ENCODE results near the gene DEDD2.

DEDD2 gene

DNA sequence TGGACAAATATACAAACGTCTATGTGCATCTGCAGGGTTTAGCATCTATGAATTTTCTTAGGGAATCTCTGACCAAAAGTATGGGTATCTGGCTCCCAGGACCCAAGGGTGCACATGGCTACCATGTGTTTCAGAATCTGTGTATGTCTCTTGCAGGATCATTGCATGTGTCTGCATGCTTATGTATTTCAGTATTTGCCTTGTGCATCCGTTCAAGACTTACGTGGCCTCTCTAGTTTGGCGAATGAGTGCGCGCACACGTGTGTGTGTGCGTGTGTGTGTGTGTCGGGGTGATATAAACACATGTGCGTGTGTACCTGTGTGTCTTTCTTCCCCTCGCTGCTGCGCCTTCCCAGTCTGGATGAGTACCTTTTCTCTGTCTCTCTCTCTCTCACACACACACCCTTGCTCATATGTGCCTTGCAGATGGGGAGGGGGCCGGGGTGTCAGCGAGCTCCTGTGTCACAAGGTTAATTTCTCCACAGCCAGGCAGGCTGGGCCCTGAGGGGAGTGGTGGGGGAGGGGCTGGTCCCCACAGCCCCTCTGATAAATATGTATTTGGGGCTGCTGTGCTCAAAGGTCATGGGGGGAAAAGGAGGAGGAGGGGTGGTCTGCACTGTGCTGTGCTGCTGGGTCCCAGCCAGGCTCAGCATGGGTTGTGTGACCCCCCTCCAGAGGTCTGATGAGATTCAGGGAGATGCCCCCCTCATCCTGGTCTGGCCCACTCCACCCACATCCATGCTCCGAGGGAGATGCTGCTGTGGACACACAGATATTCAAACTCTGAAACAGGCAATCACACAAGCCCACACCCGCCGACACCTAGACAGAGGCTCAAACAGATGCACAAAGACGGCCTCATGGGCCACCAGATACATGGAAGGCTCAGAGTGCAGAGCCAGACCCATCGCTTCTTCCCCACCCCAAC, 47.7 kb downstream of the DEDD2 start:
- DNase-seq = no peak

DNA sequence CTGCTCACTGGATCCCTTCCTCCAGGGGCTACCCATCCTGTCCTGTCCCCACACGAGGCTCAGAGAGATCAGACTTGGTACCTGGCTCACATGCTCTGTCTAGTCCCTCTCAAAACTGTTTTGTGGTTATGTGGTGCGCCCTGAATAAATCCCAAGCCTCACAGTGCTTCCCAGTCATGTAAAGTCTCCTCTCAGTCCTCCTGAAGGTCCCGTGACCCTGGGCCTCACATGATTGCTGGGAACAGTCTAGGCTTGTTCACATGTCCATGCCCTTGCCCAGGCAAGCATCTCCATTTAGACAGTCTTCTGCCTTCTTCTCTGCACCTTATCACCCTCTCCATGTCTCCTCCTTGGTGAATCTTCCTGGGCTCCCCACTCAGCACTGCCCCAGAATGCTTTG, 49.3 kb downstream of the DEDD2 start:
- no peak for DNase-seq

DNA sequence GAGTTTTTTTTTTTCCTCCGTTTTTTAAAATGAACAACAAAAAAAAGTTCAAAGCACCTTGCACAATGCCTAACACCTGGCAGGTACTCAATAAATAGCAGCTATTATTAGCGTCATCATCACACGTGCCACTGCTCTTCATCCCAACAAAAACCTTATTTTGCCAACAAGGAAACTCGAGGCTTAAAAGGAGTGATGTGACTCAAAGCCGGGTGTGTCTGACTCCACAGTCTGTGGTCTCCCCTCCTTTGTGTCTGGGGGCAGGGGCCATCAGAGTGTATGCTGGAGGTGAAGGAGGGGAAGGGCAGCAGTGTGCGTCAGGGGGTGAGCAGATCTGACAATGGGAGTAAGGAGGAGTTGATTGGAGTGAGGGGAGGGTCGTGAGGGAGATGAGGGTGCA, 51.2 kb downstream of the DEDD2 start:
- no peak for DNase-seq

- DNase-seq = no peak
These were observed 52.3 kb downstream of the DEDD2 start for GRCh38 chr19:42165146-42165545.

DNA sequence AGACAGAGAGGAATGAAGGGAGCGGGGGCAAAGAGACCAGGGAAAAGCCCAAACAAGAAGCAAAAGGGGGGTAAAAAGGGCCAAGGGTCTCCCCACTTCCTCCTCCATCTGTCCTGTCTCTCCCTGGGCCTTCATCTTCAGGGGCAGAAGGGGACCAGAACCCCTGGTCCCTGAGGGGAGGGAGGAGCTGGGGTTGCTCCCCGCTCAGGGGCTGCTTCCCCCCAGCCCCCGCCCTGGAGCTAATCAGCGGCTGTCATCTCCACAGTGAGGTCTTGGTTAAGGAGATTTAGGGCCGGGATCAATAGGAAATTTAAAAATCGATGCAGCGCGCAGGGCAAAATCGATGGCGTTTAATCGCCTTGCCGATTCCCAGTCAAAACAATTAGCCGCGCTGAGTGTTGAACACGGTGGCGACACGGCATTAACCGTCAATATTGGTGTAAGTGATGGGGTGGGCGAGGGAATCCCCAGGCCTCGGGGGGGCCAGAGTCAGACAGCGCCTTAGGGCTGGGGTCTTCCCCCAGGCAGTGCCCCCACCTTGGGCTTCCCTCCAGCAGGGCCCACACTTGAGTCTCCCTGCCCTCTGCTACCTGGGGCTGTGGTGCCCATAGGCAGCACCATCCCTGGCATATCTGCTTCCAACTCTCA, 55.7 kb downstream of the DEDD2 start:
- DNase-seq = no peak

GRCh38 chr19:42159942-42160341, 57.5 kb downstream of the DEDD2 start:
- peak; percentile 16 for DNase-seq

DNA sequence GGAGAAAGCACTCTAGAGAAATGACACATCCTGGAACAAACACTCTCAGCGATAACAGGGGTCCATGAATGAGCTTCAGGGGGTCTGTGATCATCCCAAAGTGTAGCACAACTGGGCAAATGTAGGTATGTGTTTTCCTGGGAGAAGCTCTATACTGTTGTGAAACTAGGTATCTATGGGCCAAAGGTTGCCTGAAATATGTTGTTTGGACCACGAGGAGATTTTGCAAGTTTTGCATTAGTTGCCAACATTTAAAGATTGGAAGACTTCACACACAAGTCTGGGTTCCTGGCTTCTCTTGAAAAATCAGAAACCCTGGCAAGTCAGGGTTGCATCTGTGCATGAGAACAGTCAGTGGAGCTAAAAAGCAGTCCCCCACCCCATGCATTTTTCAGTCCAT, 58.6 kb downstream of the DEDD2 start:
- no peak for DNase-seq

DNA sequence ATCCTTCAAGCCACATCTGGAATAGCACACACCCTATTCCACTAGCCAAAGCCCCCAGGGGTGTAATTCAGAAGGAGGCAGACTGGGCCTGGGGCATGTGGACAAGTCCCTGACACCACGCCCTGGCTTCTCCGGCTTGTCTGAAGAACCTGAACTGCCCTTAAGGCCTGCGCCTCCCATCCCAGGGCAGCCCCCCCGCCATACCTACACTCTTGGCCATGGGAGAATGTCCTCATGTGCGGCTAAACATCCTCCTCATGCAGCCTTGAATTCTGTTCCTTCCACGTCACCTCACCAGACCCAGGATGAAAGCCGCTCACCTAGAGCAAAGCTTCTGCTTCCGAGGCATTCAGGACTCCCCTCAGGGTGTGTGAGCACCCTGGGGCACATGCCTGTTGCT, 60.9 kb downstream of the DEDD2 start:
- no peak for DNase-seq

GRCh38 chr19:42155796-42156195, 61.7 kb downstream of the DEDD2 start:
- DNase-seq = no peak

DNA sequence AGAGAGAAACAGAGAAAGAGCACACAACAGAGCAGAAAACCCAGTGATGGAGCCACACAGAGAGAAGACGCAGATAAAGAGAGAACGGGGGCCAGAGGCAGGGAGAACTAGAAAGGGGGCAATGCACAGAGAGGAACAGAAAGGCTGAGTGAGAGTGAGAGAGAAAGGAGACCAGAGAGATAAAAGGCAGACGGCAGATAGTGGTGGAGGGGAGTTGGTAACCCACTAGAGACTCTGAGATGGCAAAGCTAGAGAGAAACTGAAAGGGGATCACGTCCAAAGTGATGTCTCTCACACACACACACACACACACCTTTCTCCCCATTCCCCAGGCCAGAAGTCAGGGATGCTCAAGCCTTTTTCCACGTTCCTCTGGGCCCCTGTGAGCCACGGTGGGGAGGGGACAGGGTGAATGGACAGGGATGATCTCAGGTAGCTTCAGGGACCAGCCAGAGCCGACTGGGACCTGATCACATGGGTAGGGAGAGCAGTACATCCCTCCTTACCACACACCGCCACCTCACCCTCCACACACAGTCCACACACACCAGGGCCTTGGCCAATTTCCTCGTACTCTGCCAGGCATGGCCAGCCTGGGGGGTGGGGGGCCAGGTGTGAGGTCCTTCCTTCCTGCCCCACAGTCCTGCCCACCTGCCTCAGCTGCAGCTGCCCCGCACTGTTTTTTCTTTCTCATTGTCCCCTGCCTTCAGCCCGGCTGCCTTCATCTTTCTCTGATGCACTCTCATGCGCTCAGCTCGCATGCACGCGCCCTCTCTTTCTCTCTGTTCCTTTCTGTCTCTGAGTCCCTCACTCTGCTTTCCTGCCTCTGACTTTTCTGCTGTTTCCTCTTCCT, 62.8 kb downstream of the DEDD2 start:
- no peak for DNase-seq

DNA sequence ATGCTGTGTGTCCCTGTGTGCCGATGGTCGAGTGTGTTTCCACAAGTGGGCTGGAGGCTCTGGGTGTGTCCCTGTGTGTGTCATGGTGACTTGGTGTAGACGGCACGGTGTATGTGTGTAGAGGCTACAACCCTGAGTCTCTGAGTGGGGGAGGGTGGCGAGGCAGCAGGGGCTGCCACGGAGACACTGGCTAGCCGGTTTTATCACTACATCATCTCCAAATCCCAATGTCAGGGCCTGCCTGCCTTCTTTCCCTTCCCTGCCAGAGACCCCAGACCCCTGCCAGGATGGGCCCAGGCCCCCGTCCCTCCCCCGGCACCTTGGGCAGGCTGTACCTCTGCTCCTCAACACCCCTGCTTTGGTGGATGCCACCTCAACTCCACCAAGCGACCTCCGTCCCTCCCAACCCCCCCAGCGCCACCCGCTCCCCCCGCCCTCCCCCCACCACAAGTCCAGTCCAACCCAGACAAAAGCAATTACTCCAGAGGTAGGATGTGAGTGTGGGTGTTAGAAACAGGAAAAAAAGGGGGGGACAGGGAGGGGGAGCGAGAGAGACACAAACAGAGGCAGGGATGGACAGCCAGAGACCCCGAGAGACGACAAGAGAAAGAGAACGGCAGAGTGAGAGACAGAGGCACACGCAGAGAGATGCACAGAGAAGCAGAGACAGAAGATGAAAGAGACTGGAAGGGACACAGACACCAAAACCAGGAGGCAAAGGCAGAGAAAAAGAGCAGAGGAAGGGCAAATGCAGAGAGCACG, 63.6 kb downstream of the DEDD2 start:
- DNase-seq = no peak

GRCh38 chr19:42152910-42153671, 64.4 kb downstream of the DEDD2 start:
- no peak for DNase-seq

DNA sequence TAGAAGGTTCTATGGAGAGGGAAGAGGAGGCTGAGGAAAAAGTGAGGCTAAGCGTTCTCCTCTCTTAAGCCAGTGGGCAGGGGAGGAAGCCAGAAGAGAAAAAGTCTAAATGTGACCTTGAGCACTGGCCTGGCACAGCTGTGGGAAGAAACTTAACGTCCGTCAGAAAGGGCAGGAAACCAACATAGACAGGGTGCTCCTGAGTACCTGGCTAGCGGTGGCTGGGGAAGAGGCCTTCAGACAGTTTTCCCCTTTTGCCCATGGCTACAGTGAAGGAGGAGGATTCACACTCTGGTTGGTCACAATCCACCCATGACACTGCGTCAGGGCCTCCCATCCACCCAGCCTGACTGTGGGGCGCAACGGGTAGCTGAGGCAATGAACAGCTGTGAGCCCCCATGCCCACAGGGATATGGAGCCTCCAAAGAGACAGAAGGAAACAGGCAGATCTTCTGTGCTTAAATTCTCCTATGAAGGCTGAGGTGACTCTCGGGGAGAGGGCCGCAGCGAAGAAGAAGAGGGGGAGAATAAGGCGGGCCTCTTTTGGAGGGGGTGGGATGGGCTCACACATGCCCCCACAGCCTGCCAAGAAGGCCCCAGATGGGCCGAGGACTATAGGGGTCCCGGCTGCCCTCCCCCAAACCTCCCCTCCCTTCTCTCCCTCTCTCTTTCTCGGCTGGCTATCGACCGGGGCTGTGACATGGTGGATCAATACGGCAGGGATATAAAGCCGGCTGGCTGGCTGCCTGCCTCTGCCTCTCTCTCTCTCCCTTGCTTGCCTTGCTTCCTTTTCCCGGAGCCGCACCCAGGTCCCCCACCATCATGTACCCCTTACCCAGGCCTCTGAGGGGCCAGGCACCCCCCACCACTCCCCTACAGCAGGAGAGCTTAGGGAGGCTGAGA, 65.4 kb downstream of the DEDD2 start:
- no peak for DNase-seq

- no peak for DNase-seq
These were observed 66.5 kb downstream of the DEDD2 start for GRCh38 chr19:42150911-42151361.

DNA sequence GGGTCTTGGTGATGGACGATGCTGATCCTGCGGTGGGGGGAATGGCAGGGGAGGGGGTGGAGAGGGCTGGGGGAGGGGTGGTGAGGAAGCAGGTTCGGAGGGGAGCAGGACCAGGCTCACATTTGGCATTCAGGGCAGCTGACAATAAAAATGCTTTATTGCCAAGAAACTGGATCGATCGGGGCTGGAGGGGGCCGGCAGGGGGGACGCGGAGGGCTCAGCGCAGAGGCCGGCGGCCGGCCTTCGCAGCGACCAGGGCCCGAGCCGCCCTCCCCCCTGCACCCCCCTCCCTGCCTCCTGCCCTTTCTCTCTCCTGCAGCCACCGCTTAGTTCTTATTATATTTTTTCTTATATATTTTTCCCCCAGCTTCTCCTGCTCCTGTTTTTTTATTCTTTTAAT, 67.1 kb downstream of the DEDD2 start:
- no peak for DNase-seq

DNA sequence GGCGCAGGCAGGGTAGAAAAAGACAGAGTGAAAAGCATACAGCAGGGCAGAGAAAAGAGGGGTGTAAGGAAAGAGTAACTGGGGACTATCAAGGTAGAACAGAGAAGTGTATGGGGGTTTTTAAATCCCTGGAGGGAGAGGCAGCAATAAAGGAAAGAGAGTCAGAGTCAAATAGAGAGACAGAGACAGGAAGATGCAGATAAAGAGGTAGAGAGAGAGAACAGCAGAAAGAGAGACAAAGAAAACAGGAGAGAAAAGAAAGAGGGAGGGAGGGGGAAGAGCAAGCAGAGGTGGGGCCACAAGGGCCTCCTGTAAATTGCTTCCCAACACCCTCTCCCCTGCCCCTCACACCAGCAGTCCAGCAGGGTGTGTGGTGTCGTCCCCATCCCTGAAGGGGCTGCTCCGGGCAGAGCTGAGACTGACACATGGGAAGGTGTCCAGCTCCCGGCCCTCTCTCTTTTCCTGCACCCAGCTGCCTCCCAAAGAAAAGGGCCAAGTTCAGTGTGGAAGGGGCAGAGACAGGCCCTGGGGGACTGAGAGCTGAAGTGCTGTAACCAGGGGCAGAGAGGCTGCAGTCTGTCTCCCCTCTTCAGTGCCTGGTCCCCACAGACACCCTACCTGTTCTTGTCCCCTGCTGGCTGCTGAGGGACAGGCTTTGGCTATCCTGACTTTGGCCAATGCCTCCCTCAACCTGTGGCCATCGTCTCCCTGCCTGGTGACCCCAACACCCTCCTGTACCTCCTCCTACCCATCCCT, 67.9 kb downstream of the DEDD2 start:
- DNase-seq = no peak

All from CD4-positive, alpha-beta T cell treated with Interleukin-10 for 1 hour (primary cell).